ENCODE results near the gene THBS4.
"Not testable (repeated sequence)": the region's sequence is repeated elsewhere in the genome, so short reads cannot be mapped to it uniquely, and the experiment has no call there.

Gene THBS4

GRCh38 chr5:80077051-80077714 is 42.0 kb downstream of the THBS4 start:
- DNase-seq = no peak

DNA sequence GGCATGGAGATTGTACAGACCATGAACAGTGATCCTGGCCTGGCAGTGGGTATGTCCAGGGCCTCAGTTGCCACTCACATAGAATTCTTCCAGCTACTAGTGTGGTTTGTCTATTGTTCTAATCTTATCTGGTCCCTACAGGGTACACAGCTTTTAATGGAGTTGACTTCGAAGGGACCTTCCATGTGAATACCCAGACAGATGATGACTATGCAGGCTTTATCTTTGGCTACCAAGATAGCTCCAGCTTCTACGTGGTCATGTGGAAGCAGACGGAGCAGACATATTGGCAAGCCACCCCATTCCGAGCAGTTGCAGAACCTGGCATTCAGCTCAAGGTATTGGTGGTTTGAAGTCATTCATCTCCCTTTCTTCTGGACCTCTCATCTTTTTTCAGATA is 43.8 kb downstream of the THBS4 start:
- DNase-seq = no peak

- no peak for DNase-seq
Measured at GRCh38 chr5:80082281-80082680, 47.1 kb downstream of the THBS4 start.

DNA sequence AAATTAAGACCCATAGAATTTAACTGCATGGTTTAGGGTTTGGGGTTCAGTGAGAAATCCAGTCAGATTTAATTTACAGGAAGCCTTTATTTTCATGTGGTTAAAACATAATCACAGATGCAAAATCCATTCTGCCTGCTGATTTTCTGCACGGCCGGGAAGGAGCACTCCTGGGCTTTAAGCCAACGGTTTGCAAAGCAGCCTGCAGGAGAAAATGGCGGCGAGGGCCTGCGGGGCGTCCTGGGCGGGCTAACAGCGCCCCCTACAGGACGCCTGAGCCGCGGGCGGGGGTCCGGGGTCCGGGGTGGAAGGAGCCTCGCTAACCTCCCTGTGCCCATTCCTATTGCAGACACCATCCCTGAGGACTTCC is 47.6 kb downstream of the THBS4 start:
- DNase-seq = peak; percentile 51

DNA sequence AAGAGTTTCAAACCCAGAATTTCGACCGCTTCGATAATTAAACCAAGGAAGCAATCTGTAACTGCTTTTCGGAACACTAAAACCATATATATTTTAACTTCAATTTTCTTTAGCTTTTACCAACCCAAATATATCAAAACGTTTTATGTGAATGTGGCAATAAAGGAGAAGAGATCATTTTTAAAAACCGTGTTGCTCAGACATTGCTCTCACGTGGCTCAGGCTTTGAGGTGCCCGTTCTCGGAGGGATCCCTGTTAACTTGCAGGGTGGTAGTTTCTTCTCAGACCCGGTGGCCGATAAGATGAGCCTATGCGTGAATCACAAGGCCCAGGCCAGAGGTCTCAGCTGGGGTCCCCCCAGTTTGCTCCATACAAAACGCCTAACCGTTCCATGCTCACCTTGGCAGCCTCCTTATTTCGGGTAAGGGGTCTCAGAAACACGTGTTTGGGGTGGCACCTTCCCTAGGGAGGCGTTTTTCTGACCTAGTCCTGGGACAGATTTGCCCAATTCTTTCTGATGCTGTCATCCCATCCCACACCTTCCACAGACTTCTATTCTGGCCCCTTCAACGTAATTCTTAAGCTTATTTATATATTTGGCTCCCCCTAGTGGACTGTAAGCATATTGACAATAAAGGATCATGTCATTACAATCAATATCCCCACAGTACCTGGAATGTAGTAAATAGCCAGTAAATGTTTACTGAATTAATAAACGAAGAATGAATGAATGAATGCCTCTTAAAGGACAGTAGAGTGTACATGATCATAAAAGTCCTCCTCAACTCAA is 48.1 kb downstream of the THBS4 start:
- peak; percentile 64 for DNase-seq

- no peak for DNase-seq
Measured at GRCh38 chr5:80090884-80091166, 55.7 kb downstream of the THBS4 start.

GRCh38 chr5:80091792-80092192 is 56.6 kb downstream of the THBS4 start:
- DNase-seq = peak; percentile 77

- DNase-seq = peak; percentile 9
Measured at GRCh38 chr5:80092486-80093107, 57.4 kb downstream of the THBS4 start.

DNA sequence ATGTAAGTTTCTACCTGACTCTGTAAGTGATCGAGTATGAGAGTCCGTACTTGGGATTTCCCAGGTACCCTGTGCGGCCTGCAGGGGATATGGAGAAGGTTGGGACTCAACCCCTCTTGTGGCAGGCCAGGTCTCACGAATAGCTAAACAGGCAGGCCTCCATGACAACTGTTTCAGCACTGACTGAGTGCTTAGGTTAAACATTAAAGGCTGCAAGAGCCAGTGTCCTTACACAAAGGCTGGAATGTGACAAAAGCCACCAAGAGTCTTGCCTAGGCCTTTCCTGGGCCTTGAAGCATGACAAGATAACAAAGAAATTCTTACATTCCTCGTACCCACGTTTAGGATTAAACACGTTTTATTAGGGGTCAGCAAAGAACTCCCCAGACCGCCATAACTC is 58.6 kb downstream of the THBS4 start:
- DNase-seq = no peak

DNA sequence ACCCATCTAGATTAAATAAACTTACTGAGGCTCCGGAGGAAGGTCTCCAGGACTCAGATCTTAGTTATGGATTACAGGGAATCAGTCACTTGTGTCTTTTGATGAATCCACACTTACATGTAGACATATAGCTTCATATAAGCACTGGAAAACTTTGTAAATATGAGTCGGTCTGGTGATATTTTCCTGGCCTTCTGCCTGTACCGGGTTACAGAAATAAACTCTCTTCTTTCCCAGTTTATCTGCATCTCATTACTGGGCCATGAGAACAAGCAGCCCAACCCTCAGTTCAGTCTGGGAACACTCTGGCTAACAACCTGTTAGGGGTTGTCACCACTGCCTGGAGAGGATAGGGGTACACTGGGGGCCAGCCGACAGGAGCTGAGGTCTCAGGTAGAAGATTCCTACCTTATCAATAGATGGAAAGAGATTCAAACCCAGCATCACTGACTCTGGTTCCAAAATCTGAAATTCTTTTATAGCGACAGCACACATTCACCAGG is 59.1 kb downstream of the THBS4 start:
- no peak for DNase-seq

GRCh38 chr5:80097451-80097850 is 62.3 kb downstream of the THBS4 start:
- no peak for DNase-seq

DNA sequence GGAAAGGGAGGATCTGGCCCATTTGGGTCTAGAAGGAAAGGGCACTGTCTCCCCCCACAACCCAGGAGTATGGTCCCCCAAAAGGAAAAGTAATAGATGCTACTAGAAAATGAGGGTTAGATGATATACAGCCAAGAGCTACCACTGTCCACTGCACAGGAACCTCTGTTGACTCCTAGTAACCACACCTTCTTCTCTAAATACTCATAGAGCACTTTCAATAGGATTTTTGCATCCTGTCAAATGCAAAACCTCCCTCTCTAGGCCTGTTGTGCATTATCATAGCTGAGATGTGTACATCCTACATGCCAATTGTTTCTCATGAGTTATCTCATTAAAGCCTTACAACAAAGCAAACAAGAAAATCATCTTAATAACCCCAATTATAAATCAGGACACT is 66.8 kb downstream of the THBS4 start:
- DNase-seq = no peak

DNA sequence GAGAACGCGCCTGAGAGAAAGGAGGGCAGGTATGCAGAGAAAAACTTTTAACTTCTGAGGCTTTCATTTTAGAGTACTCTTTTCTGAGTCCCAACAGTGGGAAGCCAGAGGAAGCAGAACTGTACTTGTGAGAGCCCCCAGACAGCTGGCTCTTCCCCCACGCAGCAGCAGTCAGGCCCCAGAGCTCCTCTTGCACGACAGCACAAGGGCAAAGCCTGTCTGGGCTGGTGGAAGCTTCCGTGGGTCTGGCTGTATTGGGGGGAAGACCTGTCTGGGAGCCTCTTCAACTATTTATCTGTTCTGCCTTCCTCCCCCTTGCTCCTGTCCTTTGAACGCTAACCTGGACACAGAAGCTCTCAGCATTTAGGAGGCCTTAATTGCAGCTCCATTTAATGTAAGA is 68.2 kb downstream of the THBS4 start:
- no peak for DNase-seq

- no peak for DNase-seq
Measured at GRCh38 chr5:80105698-80106439, 70.7 kb downstream of the THBS4 start.

DNA sequence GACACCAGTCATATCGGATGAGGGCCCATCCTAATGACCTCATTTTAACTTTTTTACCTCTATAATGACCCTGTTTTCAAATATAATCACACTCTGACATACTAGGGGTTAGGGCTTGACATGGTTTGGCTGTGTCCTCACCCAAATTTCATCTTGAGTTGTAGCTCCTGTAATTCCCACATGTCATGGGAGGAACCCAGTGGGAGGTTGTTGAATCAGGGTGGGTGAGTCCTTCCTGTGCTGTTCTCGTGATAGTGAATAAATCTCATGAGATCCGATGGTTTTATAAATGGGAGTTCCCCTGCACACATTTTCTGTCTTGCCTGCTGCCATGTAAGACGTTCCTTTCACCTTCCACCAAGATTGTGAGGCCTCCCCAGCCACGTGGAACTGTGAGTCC is 71.8 kb downstream of the THBS4 start:
- no peak for DNase-seq

DNA sequence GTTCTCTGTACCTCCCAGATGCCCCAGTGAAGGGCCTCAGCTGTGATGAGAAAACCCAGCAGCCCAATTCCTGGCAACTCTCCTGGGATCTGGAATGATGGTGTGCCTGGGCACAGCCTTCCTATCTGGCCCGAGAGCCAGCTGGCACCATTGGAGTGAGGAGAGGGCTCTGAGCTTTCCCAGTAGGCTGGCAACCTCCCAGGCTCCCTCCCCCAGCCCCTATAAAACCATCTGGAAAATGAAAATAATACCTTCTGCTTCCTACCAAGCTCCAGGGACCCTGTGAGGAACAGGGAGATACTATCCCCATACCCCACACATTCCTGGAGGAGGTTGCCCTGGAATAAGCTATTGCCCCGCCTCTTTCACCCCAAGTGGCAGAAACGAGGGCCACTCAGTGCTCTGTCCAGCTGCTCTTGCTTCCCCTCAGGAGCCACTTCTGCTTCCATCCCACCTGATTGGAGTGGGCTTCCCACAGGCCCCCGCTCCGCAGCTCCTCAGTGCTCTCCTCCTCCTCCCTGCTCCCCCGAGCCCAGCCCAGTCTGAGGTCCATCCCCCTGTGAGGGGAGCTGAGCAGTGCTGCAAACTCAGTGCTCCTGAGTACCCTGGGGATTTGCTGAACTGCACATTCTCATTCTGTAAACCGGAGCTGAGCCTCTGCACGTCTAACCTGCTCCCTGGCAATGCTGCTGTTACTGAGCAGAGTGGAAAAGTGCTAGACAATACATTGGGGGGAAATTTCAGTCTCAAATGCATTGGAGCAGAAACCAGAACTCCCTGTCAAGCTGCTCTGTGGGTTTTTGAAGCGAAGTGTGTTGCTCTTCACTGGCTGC is 74.7 kb downstream of the THBS4 start:
- no peak for DNase-seq

- not testable (repeated sequence) for DNase-seq
Measured at GRCh38 chr5:80111376-80111990, 76.3 kb downstream of the THBS4 start.

GRCh38 chr5:80114860-80115259 is 79.7 kb downstream of the THBS4 start:
- no peak for DNase-seq

- no peak for DNase-seq
Measured at GRCh38 chr5:80116000-80116399, 80.9 kb downstream of the THBS4 start.

DNA sequence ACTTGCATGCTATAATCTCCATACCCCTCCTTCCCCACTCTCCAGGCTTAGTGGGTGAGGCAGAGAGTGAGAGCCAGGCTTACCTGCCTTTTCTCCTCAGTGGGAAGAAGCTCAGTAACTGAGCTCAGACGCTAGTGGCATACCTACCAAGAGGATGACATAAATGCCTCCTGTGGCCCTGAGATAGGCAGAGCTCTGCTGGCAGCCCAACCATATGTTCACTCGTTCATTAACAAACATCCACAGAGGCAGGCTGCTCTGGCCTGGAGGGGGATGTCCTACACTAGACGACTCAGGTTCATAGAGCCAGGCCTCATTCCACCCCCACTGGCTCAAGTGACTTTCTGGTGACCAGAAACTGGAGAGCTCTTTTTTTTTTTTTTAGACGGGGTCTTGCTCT is 81.3 kb downstream of the THBS4 start:
- no peak for DNase-seq

DNA sequence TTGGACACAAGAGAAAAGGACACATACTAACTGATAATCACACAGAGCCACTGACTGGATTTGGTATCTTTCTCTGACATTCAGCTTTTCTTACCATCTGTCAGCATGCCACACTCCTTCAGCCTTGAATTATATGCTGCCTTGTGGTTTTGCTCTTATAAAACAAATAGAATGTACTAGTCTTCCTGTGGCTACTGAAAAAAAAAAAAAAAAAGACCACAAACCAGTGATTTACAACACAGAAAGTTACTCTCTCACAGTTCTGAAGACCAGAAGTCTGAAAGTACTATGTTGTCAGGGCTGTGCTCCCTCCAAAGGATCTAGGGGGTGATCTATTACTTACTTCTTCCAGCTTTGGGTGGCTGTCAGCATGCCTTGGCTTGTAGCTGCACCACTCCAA is 82.3 kb downstream of the THBS4 start:
- DNase-seq = no peak

DNA sequence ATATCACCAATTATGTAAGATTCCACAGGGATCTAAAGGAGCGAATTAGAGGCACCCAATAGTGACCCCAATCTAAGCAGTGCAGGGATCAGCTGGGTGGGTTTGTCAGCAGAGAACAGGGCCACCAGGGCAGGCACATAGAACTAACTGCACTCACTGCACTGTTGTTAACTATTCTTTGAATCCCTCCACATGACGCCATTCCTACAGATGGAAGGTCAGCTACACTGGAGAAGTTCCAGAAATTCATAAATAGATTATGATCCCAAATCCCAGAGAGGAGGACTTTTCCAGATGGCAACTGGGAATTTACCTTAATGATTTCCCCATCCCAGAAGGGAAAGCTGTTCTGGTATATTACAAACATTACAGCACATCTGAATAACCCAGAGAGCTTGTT is 84.2 kb downstream of the THBS4 start:
- no peak for DNase-seq

Measured in CD4-positive, alpha-beta T cell treated with Interleukin-17A for 1 hour (primary cell).